Kidney epithelial cell (primary cell): Measurements from ENCODE around the gene TRAF3IP3. TPM values are rescaled to one million over a fixed set of nuclear protein-coding genes. Genes with fewer than 3 reads are reported as not detected.

Source experiments
- DNase-seq: peaks from one replicate; pipeline ENCODE4 v3.0.0-alpha.2; 2010; ENCODE audit warnings: low read depth
- H3K27me3 ChIP-seq: 2 replicates; pipeline ENCODE4 v1.6.0; 2011; ENCODE audit warnings: low read length; ENCODE audit not compliant: control insufficient read depth, insufficient read depth
- H3K36me3 ChIP-seq: 2 replicates; pipeline ENCODE4 v1.5.1; 2011; ENCODE audit warnings: low read length; ENCODE audit not compliant: control insufficient read depth, insufficient read depth
- H3K4me3 ChIP-seq: 2 replicates; pipeline ENCODE4 v1.5.1; 2011; ENCODE audit warnings: low read depth, mild to moderate bottlenecking, control low read depth, low read length
- CTCF ChIP-seq: IDR thresholded peaks from 2 replicates; pipeline ENCODE4 v1.5.1; 2011; ENCODE audit warnings: mild to moderate bottlenecking, moderate library complexity, low read length, control low read depth, inconsistent platforms; ENCODE audit not compliant: insufficient read depth, poor library complexity, severe bottlenecking
- total RNA-seq: library from RNA; depleted of rRNA; stranded (reverse); fragments of >200 nt; gene quantifications from 2 replicates; pipeline ENCODE4 v1.2.3, GENCODE V29; 2015

Gene TRAF3IP3
- total RNA-seq, 1 donor from 2014 or later, result not detected

- Histone ChIP-seq H3K36me3 (no peaks in the 10 kb centered on the region), H3K4me3 (no peak overlapping the region), H3K27me3 (no peaks in the 10 kb centered on the region)
- no peak for DNase-seq
- no peak for TF ChIP-seq CTCF
Observed at GRCh38 chr1:209721323-209721722, 34.5 kb upstream of the TRAF3IP3 start.

- H3K36me3 ChIP-seq, result no peaks in the 10 kb centered on the region
- DNase-seq, result no peak
- TF ChIP-seq CTCF, result no peak
- H3K27me3 ChIP-seq, result no peaks in the 10 kb centered on the region
- no peak overlapping the region for H3K4me3 ChIP-seq
Observed at GRCh38 chr1:209723265-209723664, 32.6 kb upstream of the TRAF3IP3 start.

- Histone ChIP-seq H3K27me3 (no peaks in the 10 kb centered on the region), H3K4me3 (no peak overlapping the region), H3K36me3 (no peaks in the 10 kb centered on the region)
- no peak for DNase-seq
- TF ChIP-seq CTCF, result no peak
Observed at GRCh38 chr1:209723756-209724693, 31.8 kb upstream of the TRAF3IP3 start.

- TF ChIP-seq CTCF, result no peak
- no peak overlapping the region for H3K4me3 ChIP-seq
- DNase-seq, result no peak
- H3K27me3 ChIP-seq, result no peaks in the 10 kb centered on the region
- no peaks in the 10 kb centered on the region for H3K36me3 ChIP-seq
Observed at GRCh38 chr1:209727286-209727685, 28.6 kb upstream of the TRAF3IP3 start.

- no peak for DNase-seq
- no peak overlapping the region for H3K4me3 ChIP-seq
- no peak for TF ChIP-seq CTCF
Observed at GRCh38 chr1:209727785-209728184, 28.1 kb upstream of the TRAF3IP3 start.

More at GRCh38 chr1:209727785-209728184, 28.1 kb upstream of the TRAF3IP3 start:
- Histone ChIP-seq H3K27me3 (no peaks in the 10 kb centered on the region), H3K36me3 (no peaks in the 10 kb centered on the region)
